Stimulated activated CD8-positive, alpha-beta memory T cell treated with anti-CD3 and anti-CD28 coated beads, Interleukin-12 subunit alpha, Interleukin-12 subunit beta, amount 100 ng/mL, for 24 hours (primary cell): ENCODE measurements around the gene FAM25A.
"Not testable (repeated sequence)": the region's sequence is repeated elsewhere in the genome, so short reads cannot be mapped to it uniquely, and the experiment has no call there.

Experiments
- DNase-seq: peaks from one replicate; pipeline ENCODE4 v3.0.0-alpha.2; 2020; ENCODE audit errors: extremely low read depth

FAM25A gene

DNA sequence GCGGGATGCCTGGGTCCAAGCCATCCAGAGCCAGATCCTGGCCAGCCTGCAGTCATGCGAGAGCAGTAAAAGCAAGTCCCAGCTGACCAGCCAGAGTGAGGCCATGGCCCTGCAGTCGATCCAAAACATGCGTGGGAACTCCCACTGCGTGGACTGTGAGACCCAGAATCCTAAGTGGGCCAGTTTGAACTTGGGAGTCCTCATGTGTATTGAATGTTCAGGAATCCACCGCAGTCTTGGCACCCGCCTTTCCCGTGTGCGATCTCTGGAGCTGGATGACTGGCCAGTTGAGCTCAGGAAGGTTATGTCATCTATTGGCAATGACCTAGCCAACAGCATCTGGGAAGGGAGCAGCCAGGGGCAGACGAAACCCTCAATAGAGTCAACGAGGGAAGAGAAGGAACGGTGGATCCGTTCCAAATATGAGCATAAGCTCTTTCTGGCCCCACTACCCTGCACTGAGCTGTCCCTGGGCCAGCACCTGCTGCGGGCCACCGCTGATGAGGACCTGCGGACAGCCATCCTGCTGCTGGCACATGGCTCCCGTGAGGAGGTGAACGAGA, 10.9 kb upstream of the FAM25A start:
- DNase-seq, result not testable (repeated sequence)

DNA sequence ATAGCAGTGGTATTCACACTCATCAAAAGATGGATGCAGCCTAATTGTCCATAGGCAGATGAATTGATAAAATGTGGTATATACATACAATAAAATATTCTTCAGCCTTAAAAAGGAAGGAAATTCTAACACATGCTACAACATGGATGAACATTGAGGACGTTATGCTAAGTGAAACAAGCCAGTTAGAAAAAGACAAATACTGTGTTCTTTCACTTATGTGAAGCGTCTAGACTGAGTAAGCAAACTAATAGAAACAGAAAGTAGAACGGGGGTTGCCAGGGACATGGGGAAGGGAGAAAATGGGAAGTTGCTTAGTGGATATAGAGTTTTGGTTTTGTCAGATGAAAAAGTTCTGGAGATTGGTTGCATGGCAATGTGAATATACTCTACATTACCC, 6.6 kb upstream of the FAM25A start:
- not testable (repeated sequence) for DNase-seq

DNA sequence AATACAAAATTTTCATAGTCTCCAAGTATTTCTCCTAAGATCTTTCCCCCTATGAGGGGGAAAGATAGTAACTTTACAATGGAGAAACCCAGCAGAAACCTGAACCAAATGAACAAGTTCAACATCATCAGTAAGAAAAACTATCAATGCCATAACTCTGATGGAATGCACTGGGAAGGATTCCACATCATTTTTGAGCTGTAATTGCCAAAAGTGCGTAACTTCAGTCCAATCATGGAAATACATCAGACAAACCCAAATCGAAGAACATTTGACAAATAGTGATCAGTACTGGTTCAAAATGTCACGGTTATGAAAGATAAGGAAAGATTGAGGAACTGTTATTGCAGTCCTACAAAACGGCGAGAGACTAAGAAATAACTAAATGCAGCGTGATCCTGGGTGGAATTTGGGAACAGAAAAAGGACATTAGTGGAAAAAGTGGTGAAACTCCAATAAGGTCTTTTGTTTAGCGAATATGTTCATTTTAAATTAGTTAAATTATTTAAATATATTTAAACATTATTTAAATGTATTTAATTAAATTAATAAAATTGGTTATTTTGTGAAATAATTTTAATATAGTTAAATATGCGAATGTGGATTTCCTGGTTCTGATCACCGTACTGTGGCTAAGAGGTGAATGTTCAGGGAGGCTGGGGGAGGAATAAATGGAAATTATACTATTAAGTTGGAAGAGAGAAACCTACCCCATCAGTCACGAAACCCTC, 4.9 kb upstream of the FAM25A start:
- not testable (repeated sequence) for DNase-seq

DNA sequence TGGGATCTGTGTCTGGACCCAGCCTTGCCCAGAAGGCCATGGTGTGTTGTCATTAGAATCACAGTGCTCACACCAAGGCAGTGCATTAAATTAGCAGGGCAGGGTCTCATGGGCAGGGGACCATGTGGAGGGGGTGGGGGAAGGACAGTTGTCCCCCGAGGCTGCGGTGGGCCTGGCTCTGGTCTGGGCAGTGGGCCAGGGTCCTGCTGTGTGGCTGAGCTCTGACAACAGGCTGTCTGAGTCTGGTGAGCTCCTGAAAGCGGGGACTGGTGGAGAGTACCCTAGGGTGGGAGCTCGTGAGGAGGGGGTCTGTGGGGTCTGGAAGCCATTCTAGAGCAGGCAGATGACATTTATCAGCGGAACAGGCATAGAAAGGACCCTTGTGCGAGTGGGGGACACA, 2.0 kb upstream of the FAM25A start:
- not testable (repeated sequence) for DNase-seq

DNA sequence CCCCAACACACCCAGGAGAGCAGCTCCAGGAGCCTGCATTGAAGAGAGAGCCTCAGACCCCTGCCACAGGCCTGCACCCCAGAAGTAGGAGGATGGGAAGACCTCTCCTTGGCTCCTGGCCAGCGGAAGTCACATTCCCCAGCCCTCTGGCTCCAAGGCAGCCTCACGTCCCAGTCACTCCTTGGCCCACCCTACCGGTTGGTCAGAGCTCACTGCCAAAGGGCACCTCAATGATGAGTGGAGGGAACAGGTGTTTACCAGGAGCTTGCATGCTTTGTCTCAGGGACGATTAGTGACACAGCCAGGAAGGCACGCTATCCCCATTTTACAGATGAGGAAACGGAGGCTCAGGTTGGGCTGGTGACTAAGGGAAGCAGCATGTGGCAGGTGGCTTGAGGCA, 1.0 kb upstream of the FAM25A start:
- DNase-seq, result not testable (repeated sequence)

DNA sequence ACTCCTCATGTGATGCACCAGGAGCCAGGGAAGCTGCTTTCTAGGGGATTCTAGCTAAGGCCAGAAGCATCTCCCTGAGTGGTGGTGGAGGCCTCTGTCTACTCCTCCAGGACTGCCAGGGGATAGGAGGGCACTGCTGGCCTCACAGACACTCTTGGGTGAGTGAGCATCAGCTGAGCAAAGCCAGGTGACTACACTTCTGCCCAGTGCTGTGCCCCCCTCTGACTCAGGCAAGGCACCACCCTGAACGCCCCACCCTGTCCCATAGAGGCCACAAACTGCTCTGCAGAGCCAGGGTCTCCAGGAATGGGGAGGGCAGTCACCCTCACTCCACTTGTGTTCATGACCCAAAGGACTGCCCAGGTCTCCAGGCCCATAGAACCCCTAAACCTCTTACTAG, 590 bp upstream of the FAM25A start:
- not testable (repeated sequence) for DNase-seq

DNA sequence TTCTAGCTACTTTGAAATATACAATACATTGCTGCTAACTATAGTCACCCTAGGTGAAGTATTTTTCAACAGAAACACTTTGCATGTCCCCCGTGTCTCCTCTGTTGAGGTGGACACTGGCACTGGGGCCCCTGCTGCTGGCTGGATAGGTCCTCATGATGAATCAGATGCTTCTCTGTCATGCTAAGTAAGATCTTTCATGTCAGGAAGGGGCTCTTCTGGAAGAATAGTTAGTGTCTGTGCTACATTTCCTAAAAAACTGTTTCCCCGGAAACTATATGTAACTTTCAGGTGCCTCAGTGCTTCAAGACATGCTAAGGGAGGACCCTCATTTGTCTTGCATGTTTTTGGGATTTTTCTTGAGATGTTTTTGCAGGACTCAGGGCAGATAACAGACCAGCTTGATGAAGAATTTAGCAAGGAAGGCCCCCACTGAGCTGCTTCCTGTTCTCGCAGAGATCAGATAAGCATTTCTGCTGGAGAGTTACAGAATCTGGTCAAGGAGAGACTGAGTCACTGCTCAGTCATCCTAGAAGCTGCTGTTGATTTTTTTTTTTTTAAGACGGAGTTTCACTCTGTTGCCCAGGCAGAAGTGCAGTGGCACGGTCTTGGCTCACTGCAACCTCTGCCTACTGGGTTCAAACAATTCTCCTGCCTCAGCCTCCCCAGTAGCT, 5.3 kb downstream of the FAM25A start:
- not testable (repeated sequence) for DNase-seq

DNA sequence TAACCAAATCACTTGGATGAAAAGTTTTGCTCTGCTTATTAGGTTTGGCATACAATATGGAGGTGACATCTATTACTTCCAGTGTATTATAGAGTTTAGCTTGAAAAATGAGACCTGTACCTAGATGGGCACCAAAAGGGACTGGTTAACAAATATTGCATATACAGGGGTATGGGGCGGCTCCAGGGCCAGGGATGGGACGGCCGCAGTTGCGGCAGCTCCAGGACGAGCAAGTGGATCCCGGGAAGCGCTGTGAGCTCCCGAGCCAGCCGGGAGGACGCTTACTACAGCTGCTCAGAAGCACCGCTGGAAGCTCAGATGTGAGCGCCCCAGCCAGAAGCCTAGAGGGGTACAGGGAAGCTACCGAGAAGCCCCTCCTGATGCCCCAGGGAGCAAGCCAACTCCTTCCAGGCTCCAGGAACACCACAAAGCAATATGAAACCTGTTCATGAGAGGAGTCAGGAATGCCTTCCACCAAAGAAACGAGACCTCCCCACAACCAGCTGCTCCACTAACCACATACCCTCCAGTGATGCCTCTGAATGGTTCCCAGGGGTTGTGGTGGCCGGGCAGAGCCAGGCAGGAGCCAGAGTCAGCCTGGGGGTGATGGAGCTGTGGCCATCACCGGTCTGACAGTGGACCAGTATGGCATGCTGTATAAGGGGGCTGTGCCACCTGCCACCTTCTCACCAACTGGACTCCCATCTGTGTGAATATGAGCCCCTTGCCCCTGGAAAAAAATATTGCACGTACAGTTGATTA, 6.8 kb downstream of the FAM25A start:
- not testable (repeated sequence) for DNase-seq

DNA sequence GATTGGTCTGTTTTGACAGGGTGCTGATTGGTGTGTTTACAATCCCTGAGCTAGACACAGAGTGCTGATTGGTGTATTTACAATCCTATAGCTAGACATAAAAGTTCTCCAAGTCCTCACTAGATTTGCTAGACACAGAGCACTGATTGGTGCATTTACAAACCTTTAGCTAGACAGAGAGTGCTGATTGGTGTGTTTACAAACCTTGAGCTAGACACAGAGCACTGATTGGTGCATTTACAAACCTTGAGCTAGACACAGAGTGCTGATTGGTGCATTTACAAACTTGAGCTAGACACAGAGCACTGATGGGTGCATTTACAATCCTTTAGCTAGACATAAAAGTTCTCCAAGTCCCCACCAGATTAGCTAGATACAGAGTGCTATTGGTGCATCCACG, 10.3 kb downstream of the FAM25A start:
- not testable (repeated sequence) for DNase-seq

DNA sequence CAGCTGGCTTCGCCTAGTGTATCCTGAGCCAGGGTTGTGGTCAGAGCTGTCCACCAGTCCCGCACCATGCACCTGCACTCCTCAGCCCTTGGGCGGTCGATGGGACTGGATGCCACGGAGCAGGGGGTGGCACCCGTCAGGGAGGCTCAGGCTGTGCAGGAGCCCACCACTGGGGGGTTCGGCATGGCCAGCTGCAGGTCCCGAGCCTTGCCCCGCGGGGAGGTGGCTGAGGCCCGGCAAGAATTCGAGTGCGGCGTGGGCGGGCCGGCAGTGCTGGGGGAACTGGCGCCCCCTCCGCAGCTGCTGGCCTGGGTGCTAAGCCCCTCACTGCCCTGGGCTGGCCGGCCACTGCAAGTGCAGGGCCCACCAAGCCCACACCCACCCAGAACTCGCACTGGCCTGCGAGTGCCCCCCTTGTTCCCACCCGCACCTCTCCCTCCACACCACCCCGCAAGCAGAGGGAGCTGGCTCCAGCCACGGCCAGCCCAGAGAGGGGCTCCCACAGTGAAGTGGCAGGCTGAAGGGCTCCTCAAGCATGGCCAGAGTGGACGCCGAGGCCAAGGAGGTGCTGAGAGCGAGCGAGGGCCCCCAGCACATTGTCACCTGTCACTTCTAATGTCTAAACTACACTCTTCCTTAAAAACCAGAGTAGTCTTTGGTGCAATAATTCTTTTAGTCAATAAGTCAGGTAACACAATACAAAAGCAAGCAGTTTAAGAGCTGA, 11.0 kb downstream of the FAM25A start:
- DNase-seq, result no peak

DNA sequence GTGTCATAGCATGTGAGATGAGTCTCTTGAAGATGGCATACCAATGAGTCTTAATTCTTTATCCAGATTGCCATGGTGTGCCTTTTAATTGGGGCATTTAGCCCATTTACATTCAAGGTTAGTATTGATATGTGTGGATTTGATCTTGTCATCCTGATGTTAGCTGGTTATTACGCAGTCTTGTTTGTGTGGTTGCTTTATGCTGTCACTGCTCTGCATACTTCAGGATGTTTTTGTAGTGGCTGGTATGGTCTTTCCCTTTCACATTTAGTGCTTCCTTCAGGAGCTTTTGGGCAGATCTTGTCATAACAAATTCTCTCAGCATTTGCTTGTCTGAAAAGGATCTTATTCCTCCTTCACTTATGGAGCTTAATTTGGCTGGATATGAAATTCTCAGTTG, 16.5 kb downstream of the FAM25A start:
- DNase-seq, result no peak

DNA sequence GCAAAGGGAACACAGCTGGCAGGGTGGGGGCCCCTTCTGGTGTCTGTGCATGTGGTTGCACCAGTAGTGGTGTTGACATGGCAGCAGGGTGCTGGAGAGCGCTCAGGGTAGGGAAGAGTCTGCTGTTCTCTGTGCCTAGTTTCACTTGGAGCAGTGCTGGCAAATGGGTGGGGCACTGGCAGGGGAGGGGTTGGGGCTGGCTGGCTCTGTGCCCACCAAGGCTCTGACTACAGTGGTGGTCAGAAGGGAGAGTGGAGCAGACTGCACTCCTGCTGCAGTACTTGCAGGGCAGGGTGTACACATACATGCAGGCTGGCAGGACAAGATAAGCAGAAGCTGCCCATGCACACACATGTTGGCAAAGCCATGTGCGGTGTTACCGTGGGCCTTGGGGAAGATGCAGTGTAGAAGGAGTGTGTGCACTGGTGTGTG, 18.2 kb downstream of the FAM25A start:
- no peak for DNase-seq

DNA sequence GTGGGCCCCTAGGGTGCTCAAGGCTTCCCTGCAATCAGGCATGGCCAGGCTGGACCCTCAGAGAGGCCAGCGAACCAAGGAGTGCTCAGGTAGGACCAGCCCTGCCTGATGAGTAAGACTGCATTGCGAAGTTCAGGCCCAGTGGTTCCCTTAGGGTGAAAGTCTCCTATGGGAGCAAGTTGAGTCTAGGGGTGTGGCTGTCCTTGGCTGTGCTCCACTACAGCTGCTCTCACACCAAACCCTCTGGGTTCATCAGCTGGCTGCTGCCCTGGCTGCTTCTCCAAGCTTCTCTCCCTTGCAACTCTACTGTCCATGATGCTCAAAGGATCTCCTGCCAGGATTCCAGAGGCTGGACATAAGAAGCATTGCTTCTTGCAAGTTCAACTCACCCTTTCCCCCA, 18.7 kb downstream of the FAM25A start:
- no peak for DNase-seq

DNA sequence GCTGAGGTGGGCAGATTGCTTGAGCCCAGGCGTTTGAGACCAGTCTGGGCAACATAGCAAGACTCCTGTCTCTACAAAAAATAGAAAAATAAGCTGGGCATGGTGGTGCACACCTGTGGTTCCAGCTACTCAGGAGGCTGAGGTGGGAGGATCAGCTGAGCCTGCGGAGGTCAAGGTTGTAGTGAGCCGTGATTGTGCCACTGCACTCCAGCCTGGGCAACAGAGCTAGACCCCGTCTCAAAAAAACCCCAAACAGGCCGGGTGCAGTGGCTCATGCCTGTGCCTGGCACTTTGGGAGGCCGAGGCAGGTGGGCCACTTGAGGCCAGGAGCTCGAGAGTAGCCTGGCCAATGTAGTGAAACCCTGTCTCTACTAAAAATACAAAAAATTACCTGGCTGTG, 23.5 kb downstream of the FAM25A start:
- not testable (repeated sequence) for DNase-seq

DNA sequence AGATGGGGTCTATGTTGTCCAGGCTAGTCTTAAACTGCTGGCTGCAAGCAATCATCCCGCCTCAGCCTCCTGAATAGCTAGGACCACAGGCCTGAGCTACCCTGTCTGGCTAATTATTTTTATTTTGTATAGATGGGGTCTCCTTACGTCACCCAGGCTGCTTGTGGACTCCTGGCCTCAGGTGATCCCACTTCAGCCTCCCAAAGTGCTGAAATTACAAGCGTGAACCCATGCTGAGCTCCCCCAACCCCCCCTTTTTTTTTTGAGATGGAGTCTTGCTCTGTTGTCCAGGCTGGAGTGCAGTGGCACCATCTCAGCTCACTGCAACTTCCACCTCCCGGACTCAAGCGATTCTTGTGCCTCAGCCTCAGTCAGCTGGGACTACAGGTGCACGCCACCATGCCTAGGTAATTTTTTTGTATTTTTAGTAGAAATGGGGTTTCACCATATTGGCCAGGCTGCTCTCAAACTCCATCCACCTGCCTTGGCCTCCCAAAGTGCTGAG, 25.4 kb downstream of the FAM25A start:
- no peak for DNase-seq

DNA sequence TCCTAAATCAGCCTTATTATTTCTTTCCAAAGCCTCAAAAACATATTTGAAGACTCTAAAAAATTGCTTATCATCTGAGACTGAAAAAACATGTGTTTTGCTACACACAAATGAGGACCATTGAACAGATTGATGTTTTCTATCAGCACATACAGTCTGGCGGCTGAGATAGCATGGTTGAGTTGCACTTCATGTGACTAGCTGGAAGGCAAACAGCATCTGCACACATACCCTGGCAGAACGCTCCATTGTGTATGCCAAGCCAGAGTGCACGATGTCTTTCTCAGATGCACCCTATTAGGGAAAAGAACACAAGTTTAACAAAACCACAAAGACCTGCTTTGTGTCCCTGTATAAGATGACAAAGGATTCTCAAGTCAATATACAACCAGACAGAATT, 33.0 kb downstream of the FAM25A start:
- no peak for DNase-seq

DNA sequence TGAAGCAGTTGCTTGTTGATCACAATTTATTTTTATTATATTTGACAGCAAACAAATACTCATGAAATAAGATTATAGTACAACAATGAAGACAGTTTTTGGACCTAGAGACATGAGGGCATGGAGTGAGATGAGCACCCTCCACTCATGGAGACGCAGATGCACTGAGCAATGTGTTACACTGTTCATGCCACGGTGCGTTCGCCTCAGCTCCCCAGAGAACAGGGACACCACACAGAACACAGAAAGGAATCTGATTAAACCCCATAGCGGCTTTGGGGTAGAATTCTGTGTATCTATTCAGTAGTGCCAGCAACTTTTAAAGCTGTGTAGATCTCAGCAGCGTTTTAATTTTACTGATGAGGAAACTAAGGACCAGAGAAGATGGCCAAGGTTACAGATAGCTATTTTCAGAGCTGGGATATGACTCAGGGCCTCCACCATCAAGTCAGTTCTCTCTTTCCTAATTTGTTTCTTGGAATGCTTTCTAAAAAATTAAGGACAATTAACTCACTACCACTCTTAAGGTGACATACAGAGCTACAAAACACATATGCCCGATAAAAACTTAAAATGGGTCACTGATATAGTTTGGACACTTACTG, 33.6 kb downstream of the FAM25A start:
- DNase-seq, result no peak

DNA sequence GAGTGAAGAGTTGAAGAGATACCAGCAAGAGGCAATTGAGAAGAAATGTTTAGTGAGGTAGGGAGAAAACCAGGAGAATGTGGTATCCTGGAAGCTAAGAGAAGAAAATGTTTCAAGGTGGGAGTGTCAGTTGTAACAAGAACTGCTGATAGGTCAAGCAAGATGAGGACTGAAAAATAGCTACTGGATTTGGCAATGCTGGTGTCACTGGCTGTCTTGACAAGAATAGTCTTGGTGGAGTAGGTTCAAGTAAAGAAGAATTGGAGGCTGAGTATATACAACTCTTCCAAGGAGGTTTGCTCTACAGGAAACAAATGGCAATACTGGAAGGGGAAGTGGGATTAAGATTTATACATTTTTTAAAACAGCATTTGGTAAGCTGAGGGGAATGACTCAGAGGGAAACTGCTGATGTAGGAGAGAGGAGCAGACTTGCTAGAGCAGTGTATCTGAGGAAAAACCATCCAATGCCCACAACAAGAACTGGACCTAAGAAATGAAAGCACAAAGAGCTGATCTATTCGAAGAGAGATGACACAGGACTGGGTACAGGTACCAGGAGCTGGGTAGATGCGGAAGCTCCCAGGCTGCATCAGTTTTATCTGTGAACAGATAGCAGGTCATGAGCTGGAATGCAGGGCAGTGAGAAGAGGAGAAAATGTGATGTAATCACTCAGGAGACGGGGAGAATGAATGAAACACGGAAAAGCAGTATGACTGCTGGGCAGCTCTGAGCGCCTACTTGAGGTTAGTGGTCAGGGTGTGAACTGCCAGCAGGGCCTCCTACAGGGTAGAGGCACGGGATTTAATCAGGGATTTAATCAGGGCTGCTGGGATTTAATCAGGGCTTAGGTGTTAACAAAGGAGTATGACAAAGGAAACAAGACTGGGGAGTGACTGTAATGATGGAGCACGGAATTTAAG, 34.5 kb downstream of the FAM25A start:
- no peak for DNase-seq

DNA sequence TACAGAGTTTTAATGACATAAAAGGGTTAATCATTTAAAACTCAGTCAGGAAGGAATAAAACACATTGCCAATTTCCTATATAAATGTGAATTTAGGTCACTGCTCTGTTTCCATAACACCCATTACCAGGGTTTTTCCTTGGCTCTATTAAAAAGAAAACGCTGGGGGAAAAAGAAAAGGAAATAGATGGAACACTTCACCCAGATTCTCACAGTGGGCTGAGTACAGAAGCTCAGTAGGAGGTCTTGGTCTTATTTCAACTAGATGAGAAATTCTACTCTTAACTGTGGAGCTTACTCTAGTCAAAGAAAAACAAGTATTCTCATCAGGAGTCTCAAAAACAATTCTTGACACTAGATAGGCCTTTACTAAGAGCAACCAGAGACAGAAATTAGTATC, 38.1 kb downstream of the FAM25A start:
- DNase-seq, result no peak

DNA sequence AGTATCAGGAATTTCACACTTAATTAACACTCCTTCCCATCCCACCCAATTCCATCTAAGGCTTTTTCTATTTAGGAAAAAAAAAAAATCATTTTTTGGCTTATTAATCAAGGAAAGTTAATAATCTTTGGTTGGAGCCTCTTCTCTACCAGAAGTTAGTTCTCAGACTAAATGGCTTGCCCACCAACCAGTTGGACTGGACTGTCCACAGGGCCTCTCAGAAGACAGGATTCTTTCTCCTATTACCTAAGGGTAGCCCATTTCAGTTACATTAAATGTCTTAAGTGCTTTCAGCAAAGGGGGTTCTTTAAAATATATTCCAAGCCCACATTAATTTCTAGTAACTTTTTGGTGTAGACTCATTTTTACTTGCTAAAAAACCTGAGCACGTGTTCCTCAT, 39.3 kb downstream of the FAM25A start:
- no peak for DNase-seq
